ENCODE results near the gene CSRNP3.
A peak's percentile ranks its signal among the peaks of the same experiment; 100 is the strongest.

GRCh38 chr2:165558832-165559231 is 89.3 kb downstream of the CSRNP3 start:
- TF ChIP-seq, protein P1, sequence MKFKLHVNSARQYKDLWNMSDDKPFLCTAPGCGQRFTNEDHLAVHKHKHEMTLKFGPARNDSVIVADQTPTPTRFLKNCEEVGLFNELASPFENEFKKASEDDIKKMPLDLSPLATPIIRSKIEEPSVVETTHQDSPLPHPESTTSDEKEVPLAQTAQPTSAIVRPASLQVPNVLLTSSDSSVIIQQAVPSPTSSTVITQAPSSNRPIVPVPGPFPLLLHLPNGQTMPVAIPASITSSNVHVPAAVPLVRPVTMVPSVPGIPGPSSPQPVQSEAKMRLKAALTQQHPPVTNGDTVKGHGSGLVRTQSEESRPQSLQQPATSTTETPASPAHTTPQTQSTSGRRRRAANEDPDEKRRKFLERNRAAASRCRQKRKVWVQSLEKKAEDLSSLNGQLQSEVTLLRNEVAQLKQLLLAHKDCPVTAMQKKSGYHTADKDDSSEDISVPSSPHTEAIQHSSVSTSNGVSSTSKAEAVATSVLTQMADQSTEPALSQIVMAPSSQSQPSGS (IDR thresholded peaks at IDR 0.05; ENCODE audit: low read length), result no peak
- TF ChIP-seq, protein P2, sequence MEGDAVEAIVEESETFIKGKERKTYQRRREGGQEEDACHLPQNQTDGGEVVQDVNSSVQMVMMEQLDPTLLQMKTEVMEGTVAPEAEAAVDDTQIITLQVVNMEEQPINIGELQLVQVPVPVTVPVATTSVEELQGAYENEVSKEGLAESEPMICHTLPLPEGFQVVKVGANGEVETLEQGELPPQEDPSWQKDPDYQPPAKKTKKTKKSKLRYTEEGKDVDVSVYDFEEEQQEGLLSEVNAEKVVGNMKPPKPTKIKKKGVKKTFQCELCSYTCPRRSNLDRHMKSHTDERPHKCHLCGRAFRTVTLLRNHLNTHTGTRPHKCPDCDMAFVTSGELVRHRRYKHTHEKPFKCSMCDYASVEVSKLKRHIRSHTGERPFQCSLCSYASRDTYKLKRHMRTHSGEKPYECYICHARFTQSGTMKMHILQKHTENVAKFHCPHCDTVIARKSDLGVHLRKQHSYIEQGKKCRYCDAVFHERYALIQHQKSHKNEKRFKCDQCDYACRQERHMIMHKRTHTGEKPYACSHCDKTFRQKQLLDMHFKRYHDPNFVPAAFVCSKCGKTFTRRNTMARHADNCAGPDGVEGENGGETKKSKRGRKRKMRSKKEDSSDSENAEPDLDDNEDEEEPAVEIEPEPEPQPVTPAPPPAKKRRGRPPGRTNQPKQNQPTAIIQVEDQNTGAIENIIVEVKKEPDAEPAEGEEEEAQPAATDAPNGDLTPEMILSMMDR (IDR thresholded peaks at IDR 0.05 in 2 of 3, conservative IDR thresholded peaks at IDR 0.05 in 1 of 3; ENCODE audit: control insufficient read depth in 2 of 3, extremely low read depth in 1 of 3, insufficient read depth in 1 of 3, low read depth in 3 of 3, low read length in 3 of 3), result peak in 1 of 3 experiments; percentile 35; a peak in 1 of 6 replicates
- TF ChIP-seq PBX3 (IDR thresholded peaks at IDR 0.05; ENCODE audit: insufficient replicate concordance, low read depth, low read length), result no peak
- no peak for TF ChIP-seq HSF1 (IDR thresholded peaks at IDR 0.05; ENCODE audit: low read depth, low read length)
- TF ChIP-seq POLR2A (IDR thresholded peaks at IDR 0.05; ENCODE audit: low read depth, low read length), result no peak
- TF ChIP-seq YY1 (IDR thresholded peaks at IDR 0.05; ENCODE audit: low read depth, low read length), result no peak
- no peak for TF ChIP-seq RBBP5 (conservative IDR thresholded peaks at IDR 0.05)

Data from GM12878 (cell line).